MG63 (cell line): Measurements from ENCODE around the gene CATSPERZ. TPM values are rescaled to one million over a fixed set of nuclear protein-coding genes. Genes with fewer than 3 reads are reported as not detected.

Experiments used
- DNase-seq: peaks from one replicate; pipeline ENCODE4 v3.0.0-alpha.2; 2020
- H3K27me3 ChIP-seq: fragments of 250-450 bp; sonication (Bioruptor Pico); 2 replicates; pipeline ENCODE4 v1.5.1; 2020; ENCODE audit warnings: mild to moderate bottlenecking, moderate library complexity
- H3K36me3 ChIP-seq: fragments of 250-450 bp; sonication (Bioruptor Pico); 2 replicates; pipeline ENCODE4 v1.5.1; 2020; ENCODE audit warnings: mild to moderate bottlenecking, moderate library complexity
- H3K4me3 ChIP-seq: fragments of 250-450 bp; sonication (Bioruptor Pico); 2 replicates; pipeline ENCODE4 v1.5.1; 2020; ENCODE audit warnings: mild to moderate bottlenecking, moderate library complexity
- H3K9me3 ChIP-seq: fragments of 250-450 bp; sonication (Bioruptor Pico); 2 replicates; pipeline ENCODE4 v1.5.1; 2020; ENCODE audit warnings: mild to moderate bottlenecking, moderate library complexity
- total RNA-seq: library from RNA; depleted of rRNA; stranded (reverse); fragments of >200 nt; shearing (Covaris generic); gene quantifications from 2 replicates; pipeline ENCODE4 v1.2.3, GENCODE V29; 2014; ENCODE audit warnings: low replicate concordance

The CATSPERZ gene
- total RNA-seq, 1 experiment from 2014 or later = not detected

- no peak for DNase-seq
- Histone ChIP-seq H3K4me3 (no peak overlapping the region), H3K36me3 (no peaks in the 10 kb centered on the region), H3K9me3 (no peaks in the 10 kb centered on the region), H3K27me3 (no peaks in the 10 kb centered on the region)
Measured at GRCh38 chr11:64340671-64341335, 40.6 kb downstream of the CATSPERZ start.

GRCh38 chr11:64341429-64341828 is 41.3 kb downstream of the CATSPERZ start:
- no peaks in the 10 kb centered on the region for H3K36me3 ChIP-seq
- no peak for DNase-seq
- H3K9me3 ChIP-seq = no peaks in the 10 kb centered on the region
- H3K4me3 ChIP-seq = no peak overlapping the region
- H3K27me3 ChIP-seq = no peaks in the 10 kb centered on the region

DNA sequence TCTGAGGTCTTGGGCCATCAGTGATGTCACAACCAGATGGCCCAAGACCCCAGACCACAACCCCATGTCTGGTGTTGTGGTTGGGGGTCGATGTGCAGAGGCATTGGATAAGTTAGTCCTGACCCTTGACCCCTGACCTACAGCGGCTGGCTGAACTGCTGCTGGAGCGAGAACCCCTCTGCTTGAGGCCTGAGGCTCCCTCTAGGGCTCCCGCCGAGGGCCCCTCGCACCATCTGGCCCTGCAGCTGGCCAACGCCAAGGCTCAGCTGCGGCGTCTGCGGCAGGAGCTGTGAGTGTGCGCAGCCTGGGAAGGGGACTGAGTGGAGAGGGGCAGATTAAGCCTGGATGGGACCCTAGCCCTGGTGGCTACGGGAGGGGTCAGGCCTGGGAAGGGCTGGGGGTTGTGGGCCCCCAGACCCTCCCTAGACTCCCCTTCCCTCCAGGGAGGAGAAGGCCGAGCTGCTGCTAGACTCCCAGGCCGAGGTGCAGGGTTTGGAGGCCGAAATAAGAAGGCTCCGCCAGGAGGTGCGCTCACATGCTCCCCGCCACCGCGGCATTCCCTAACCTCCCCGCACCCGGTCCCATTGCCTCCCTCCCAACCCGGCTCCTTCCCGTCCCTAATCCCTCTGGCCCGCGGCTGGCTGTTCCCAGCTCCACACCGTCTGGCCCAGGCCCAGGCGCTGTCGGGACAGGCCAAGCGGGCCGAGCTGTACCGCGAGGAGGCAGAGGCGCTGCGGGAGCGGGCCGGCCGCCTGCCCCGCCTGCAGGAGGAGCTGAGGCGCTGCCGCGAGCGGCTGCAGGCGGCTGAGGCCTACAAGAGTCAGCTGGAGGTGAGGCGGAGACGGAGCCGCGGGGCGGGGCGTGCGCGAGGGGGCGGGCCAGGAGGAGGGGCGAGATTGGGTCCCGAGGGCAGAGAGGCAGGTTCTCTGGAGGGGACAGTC is 42.0 kb downstream of the CATSPERZ start:
- Histone ChIP-seq H3K4me3 (peak overlapping the region; percentile 20; the same call in 1 of the 2 replicates), H3K9me3 (no peaks in the 10 kb centered on the region), H3K36me3 (no peaks in the 10 kb centered on the region), H3K27me3 (no peaks in the 10 kb centered on the region)
- DNase-seq = peak; percentile 84

DNA sequence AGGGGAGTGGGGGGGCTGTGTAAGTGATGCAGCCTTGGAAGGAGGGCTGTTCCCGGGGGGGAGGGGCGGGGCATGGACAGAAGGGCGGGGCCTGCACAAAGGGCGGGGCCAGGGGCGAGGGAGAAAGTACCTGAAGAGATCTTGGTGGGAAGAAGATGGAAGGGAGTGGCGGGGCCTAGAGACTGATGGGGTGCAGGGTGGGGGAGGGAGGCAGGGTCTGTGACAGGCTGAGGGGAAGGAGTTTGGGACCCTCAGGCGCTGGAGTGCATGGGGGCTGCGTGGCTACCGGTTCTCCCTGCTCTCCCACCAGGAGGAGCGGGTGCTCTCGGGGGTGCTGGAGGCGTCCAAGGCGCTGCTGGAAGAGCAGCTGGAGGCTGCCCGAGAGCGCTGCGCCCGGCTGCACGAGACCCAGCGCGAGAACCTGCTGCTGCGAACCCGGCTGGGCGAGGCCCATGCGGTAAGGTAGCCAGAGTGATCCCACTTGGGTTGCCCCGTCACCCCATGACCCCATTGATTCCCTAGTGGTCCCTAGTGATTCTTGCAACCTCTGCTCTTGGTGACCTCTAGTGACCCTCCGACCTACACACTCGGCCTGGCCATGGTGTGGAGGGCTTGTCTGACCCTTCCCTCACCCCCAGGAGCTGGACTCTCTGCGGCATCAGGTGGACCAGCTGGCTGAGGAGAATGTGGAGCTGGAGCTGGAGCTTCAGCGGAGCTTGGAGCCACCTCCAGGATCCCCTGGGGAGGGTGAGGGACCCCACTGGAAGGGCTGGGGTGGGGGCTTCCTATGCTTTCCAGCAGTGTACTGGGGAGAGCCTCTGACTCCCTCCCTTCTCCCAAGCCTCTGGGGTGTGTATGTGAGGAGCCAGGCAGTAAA is 42.9 kb downstream of the CATSPERZ start:
- Histone ChIP-seq H3K36me3 (no peaks in the 10 kb centered on the region), H3K4me3 (no peak overlapping the region), H3K9me3 (no peaks in the 10 kb centered on the region), H3K27me3 (no peaks in the 10 kb centered on the region)
- no peak for DNase-seq

GRCh38 chr11:64343767-64344559 is 43.8 kb downstream of the CATSPERZ start:
- Histone ChIP-seq H3K36me3 (no peaks in the 10 kb centered on the region), H3K4me3 (no peak overlapping the region), H3K9me3 (no peaks in the 10 kb centered on the region), H3K27me3 (no peaks in the 10 kb centered on the region)
- DNase-seq = no peak

GRCh38 chr11:64344787-64345186 is 44.6 kb downstream of the CATSPERZ start:
- no peaks in the 10 kb centered on the region for H3K27me3 ChIP-seq
- no peak overlapping the region for H3K4me3 ChIP-seq
- H3K36me3 ChIP-seq = no peaks in the 10 kb centered on the region
- H3K9me3 ChIP-seq = no peaks in the 10 kb centered on the region
- DNase-seq = no peak

DNA sequence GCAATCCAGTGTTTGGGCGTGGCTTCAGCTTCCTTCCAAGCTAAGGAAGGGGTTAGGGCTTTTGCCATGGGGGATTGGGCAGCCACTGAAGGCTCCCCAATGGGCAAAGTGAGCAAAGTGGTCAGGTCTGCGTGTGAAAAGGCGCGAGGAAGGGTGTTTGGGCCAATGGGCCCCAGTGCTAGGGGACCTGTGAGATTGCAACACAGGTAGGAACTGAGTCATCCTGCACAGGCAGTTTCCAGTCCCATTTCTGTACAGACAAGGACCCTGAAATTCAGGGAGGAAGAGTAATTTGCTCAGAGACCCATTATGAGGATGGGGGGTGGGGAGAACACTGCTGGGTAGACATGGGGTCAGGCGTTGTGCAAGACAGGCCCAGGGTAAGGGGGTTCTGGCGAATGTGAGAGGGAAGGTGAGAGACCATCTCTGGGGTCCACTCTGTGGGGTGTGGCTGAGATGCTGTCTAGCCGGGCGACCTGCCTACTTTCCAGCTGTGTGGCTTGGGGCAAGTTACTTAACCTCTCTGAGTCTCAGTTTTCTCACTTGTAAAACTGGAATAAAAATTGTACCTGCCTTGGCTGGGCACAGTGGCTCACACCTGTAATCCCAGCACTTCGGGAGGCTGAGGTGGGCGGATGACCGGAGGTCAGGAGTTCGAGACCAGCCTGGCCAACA is 47.2 kb downstream of the CATSPERZ start:
- no peaks in the 10 kb centered on the region for H3K9me3 ChIP-seq
- H3K4me3 ChIP-seq = no peak overlapping the region
- no peaks in the 10 kb centered on the region for H3K27me3 ChIP-seq
- no peaks in the 10 kb centered on the region for H3K36me3 ChIP-seq
- DNase-seq = no peak

- Histone ChIP-seq H3K4me3 (no peak overlapping the region), H3K36me3 (no peaks in the 10 kb centered on the region), H3K27me3 (no peaks in the 10 kb centered on the region), H3K9me3 (no peaks in the 10 kb centered on the region)
- DNase-seq = no peak
Measured at GRCh38 chr11:64348383-64349024, 48.3 kb downstream of the CATSPERZ start.

GRCh38 chr11:64349025-64349387 is 48.8 kb downstream of the CATSPERZ start:
- no peaks in the 10 kb centered on the region for H3K9me3 ChIP-seq
- DNase-seq = no peak
- no peaks in the 10 kb centered on the region for H3K36me3 ChIP-seq
- no peaks in the 10 kb centered on the region for H3K27me3 ChIP-seq
- H3K4me3 ChIP-seq = no peak overlapping the region

GRCh38 chr11:64349404-64349803 is 49.2 kb downstream of the CATSPERZ start:
- H3K36me3 ChIP-seq = no peaks in the 10 kb centered on the region
- no peaks in the 10 kb centered on the region for H3K27me3 ChIP-seq
- no peak for DNase-seq
- H3K4me3 ChIP-seq = no peak overlapping the region
- no peaks in the 10 kb centered on the region for H3K9me3 ChIP-seq

GRCh38 chr11:64351136-64351631 is 51.0 kb downstream of the CATSPERZ start:
- no peaks in the 10 kb centered on the region for H3K9me3 ChIP-seq
- H3K4me3 ChIP-seq = no peak overlapping the region
- H3K36me3 ChIP-seq = no peaks in the 10 kb centered on the region
- no peak for DNase-seq
- H3K27me3 ChIP-seq = no peaks in the 10 kb centered on the region

GRCh38 chr11:64352099-64352994 is 52.2 kb downstream of the CATSPERZ start:
- no peaks in the 10 kb centered on the region for H3K36me3 ChIP-seq
- no peaks in the 10 kb centered on the region for H3K27me3 ChIP-seq
- DNase-seq = no peak
- no peak overlapping the region for H3K4me3 ChIP-seq
- no peaks in the 10 kb centered on the region for H3K9me3 ChIP-seq

GRCh38 chr11:64352995-64353714 is 53.0 kb downstream of the CATSPERZ start:
- no peaks in the 10 kb centered on the region for H3K27me3 ChIP-seq
- H3K36me3 ChIP-seq = no peaks in the 10 kb centered on the region
- no peaks in the 10 kb centered on the region for H3K9me3 ChIP-seq
- no peak for DNase-seq
- H3K4me3 ChIP-seq = no peak overlapping the region
